ENCODE results near the gene TMEM38B. TPM values are rescaled to one million over a fixed set of nuclear protein-coding genes. Genes with fewer than 3 reads are reported as not detected.

Gene TMEM38B
- total and polyA plus RNA-seq, 2 of the 8 experiments (the other 6 are each of a cell fraction or from before 2014, with no cell fraction given) = 10.6 to 12.4 TPM

DNA sequence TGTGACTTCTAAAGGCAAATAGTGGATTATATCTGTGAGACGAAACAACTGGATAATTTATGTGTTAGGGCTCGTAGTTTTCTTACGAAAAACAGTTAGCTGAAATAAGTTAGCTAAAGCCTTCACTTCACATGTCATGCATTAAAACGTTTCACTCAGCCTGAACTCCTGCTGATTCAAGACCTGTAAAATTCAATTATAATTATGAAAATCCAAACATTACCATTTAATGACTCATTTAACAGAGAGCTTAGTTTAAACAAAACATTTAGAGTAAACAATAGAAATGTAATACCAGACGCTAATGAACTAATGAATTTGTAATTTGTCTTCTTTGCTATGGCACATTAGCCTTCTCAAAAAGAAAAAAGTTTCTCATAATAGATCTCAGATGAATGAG lies 30.4 kb upstream of the TMEM38B start:
- Histone ChIP-seq H3K56ac (replicated peaks; ENCODE audit: insufficient read length, low read depth, low read length) (no peak overlapping the region), H4K8ac (ENCODE audit: extremely low read depth, insufficient read depth, low read length) (no peak overlapping the region), H3K79me2 (ENCODE audit: control insufficient read depth in 1 of 2, insufficient read depth in 2 of 2, low read length in 2 of 2) (no peaks in the 10 kb centered on the region), H4K20me1 (replicated peaks in 1 of 2; ENCODE audit: control insufficient read depth in 1 of 2, insufficient read depth in 2 of 2, low read length in 2 of 2) (no peaks in the 10 kb centered on the region), H2BK5ac (ENCODE audit: low read depth, low read length) (no peak overlapping the region), H2BK12ac (ENCODE audit: low read depth, low read length) (no peak overlapping the region), H3K14ac (ENCODE audit: insufficient read length) (no peak overlapping the region), H3K36me3 (ENCODE audit: control insufficient read depth in 2 of 4, insufficient read depth in 4 of 4, low read length in 3 of 4) (no peaks in the 10 kb centered on the region), H2BK20ac (ENCODE audit: low read length) (no peak overlapping the region), H3K23ac (ENCODE audit: insufficient read length) (no peak overlapping the region), H4K5ac (ENCODE audit: insufficient read length, low read depth, low read length) (no peak overlapping the region), H3K4me1 (replicated peaks in 1 of 4; ENCODE audit: control insufficient read depth in 3 of 4, insufficient read depth in 4 of 4, low read length in 3 of 4) (no peaks in the 10 kb centered on the region), H3K23me2 (ENCODE audit: low read depth, low read length) (no peaks in the 10 kb centered on the region), H3K4me3 (ENCODE audit: extremely low read depth in 1 of 4, insufficient read depth in 2 of 4, low read depth in 3 of 4, low read length in 4 of 4) (no peak overlapping the region), H3K79me1 (ENCODE audit: low read depth, low read length) (no peaks in the 10 kb centered on the region), H4K91ac (replicated peaks; ENCODE audit: insufficient read length, low read length) (no peak overlapping the region), H3K27me3 (replicated peaks in 1 of 4; ENCODE audit: control insufficient read depth in 3 of 4, extremely low read depth in 1 of 4, insufficient read depth in 3 of 4, low read length in 3 of 4) (peaks cover 0 to 11% (median under 1%) of the 10 kb centered on the region in 4 experiments; a peak in 4 of 7 replicates), H3K18ac (ENCODE audit: extremely low read depth, low read length) (no peak overlapping the region), H2AK5ac (ENCODE audit: low read depth, low read length) (no peak overlapping the region), H3K4ac (replicated peaks; ENCODE audit: insufficient read length, low read depth, low read length) (no peak overlapping the region), H3K4me2 (ENCODE audit: insufficient read depth in 1 of 2, low read depth in 2 of 2, low read length in 2 of 2) (no peak overlapping the region), H2BK15ac (ENCODE audit: low read length) (no peak overlapping the region), H3K9me3 (ENCODE audit: insufficient read depth in 2 of 2, low read depth in 1 of 2, low read length in 1 of 2) (no peaks in the 10 kb centered on the region), H2BK120ac (replicated peaks; ENCODE audit: low read depth, low read length) (no peak overlapping the region), H3K9ac (replicated peaks in 1 of 4; ENCODE audit: extremely low read depth in 1 of 4, low read depth in 3 of 4, low read length in 3 of 4) (no peak overlapping the region), H2AFZ (ENCODE audit: low read length) (no peak overlapping the region), H3K27ac (ENCODE audit: low read depth, low read length) (no peak overlapping the region)
- CTCF ChIA-PET (ENCODE audit: partially characterized antibody) = interaction anchor here (0.9 kb wide), 1 partner anchor 17 kb away, joined by 3 read pairs; no protein-coding TSS in a partner anchor
- 86% methylated on average over 5 of the region's 5 CpGs; no CpG with 5 or more reads in 1 of the 2 experiments for WGBS, 2 experiments (ENCODE audit: extremely low coverage in 1 of 2, insufficient coverage in 1 of 2, insufficient read length in 1 of 2, insufficient replicate concordance in 2 of 2, low coverage in 1 of 2, low lambda C conversion rate in 2 of 2, missing lambda C conversion rate in 1 of 2)
- POLR2A ChIA-PET (ENCODE audit: partially characterized antibody) = interaction anchor here (0.7 kb wide), 1 partner anchor 12 kb away, joined by 3 read pairs; no protein-coding TSS in a partner anchor
- TF ChIP-seq HDAC6 (IDR thresholded peaks at IDR 0.05; ENCODE audit: low read depth, low read length) = no peak
- no peak for FAIRE-seq
- DNase-seq (ENCODE audit: low read depth in 1 of 2, low spot score in 2 of 2) = no peak
